Uterus (tissue), 4 donors: ENCODE data around the gene FEM1B. TPM values are rescaled to one million over a fixed set of nuclear protein-coding genes. Genes with fewer than 3 reads are reported as not detected.

Experiments
- DNase-seq, 2 donors: peaks; one replicate each; pipeline ENCODE4 v3.0.0-alpha.2; 2019 to 2020
- H3K27ac ChIP-seq, 2 donors: fragments of 200-600 bp; sonication (generic); 1 replicate in 1 of 2; 2 replicates in 1 of 2; pipeline ENCODE4 v1.5.1; 2016 to 2018
- H3K27me3 ChIP-seq, 2 donors: fragments of 200-600 bp; sonication (generic); one replicate each; pipeline ENCODE4 v1.5.1; 2018 to 2019; ENCODE audit warnings: control low read depth in 1 of 2
- H3K36me3 ChIP-seq, 2 donors: fragments of 200-600 bp; sonication (generic); one replicate each; pipeline ENCODE4 v1.5.1; 2019; ENCODE audit warnings: control low read depth in 1 of 2
- H3K4me1 ChIP-seq, 2 donors: fragments of 200-600 bp; sonication (generic); one replicate each; pipeline ENCODE4 v1.5.1; 2018 to 2019; ENCODE audit warnings: control low read depth in 1 of 2
- H3K4me3 ChIP-seq, 2 donors: fragments of 200-600 bp; sonication (generic); 1 replicate in 1 of 2; 2 replicates in 1 of 2; pipeline ENCODE4 v1.5.1; 2018 to 2019; ENCODE audit warnings: mild to moderate bottlenecking in 1 of 2
- H3K9me3 ChIP-seq, 2 donors: fragments of 200-600 bp; sonication (generic); one replicate each; pipeline ENCODE4 v1.5.1; 2019; ENCODE audit warnings: control low read depth in 1 of 2
- CTCF ChIP-seq, 4 experiments: fragments of 200-600 bp in 2 of 4; fragments of 450-650 bp in 2 of 4; sonication (generic) in 2 of 4; IDR thresholded peaks; one replicate each; pipeline ENCODE4 v1.5.1; 2016 to 2019; ENCODE audit warnings: antibody characterized with exemption in 4 of 4, mild to moderate bottlenecking in 2 of 4, moderate library complexity in 1 of 4
- POLR2A ChIP-seq, 2 donors: fragments of 450-650 bp; IDR thresholded peaks; one replicate each; pipeline ENCODE4 v1.6.1; 2016; ENCODE audit warnings: antibody characterized with exemption in 2 of 2, mild to moderate bottlenecking in 1 of 2, moderate library complexity in 1 of 2
- intact Hi-C: fragments of 100-400 bp; cut with DNase I; formaldehyde crosslinking; loops from one replicate; pipeline ENCODE4 v1.15.1; 2023; ENCODE audit warnings: low total_unique reads
- total RNA-seq, 4 donors: library from RNA; depleted of rRNA in 3 of 4; stranded (reverse); fragments of >200 nt in 3 of 4; gene quantifications; one replicate each; pipeline versions ENCODE4 v1.1.0 to v1.2.4, GENCODE V29; 2014 to 2023
- donor health status: DM: yes; HTN: yes; CAD: no.

FEM1B gene
- total RNA-seq, 4 donors from 2014 or later: 39.4 to 130 (median 77.4) TPM

- no peaks in the 10 kb centered on the region for H3K27me3 ChIP-seq
- H3K4me3 ChIP-seq: no peak overlapping the region
- peak overlapping the region; percentile 83 to 85 for H3K27ac ChIP-seq
- no peak for DNase-seq
- intact Hi-C loops: no loop called here
- TF ChIP-seq CTCF (IDR thresholded peaks at IDR 0.05): no peak
- TF ChIP-seq POLR2A (IDR thresholded peaks at IDR 0.05): no peak
- H3K9me3 ChIP-seq: no peaks in the 10 kb centered on the region
- H3K36me3 ChIP-seq: no peaks in the 10 kb centered on the region
- peaks cover 14 to 16% of the 10 kb centered on the region in 2 donors for H3K4me1 ChIP-seq
Observed at GRCh38 chr15:68344600-68344999, 67.1 kb downstream of the FEM1B start.

Other genes starting within 250 kb of the FEM1B start
- gene PIAS1, start 223.4 kb upstream of the FEM1B start, total RNA-seq: 100 to 1,000 TPM in 2 of 4 donors, 10 to 100 TPM in 2; 19.1 to 171 (median 95.9) TPM
- gene CALML4, start 72.4 kb upstream of the FEM1B start, total RNA-seq: 10 to 100 TPM in 1 of 4 donors, 1 to 10 TPM in 2, under 1 TPM in 1; 0.88 to 13.8 (median 8.3) TPM
- gene CLN6, start 48.0 kb upstream of the FEM1B start, total RNA-seq: 10 to 100 TPM in 2 of 4 donors, 1 to 10 TPM in 2; 1.8 to 34.0 (median 13.1) TPM
- gene ITGA11, start 154.4 kb downstream of the FEM1B start, total RNA-seq: 100 to 1,000 TPM in 1 of 4 donors, 10 to 100 TPM in 3; 37.3 to 106 (median 61.1) TPM